K562 (cell line): Measurements from ENCODE around the gene PRKG1. TPM values are rescaled to one million over a fixed set of nuclear protein-coding genes. Genes with fewer than 3 reads are reported as not detected.

ENCODE experiments used
- ATF2 ChIP-seq: sonication (generic); formaldehyde crosslinking; IDR thresholded peaks from 2 replicates; pipeline ENCODE4 v1.8.1; 2022; ENCODE audit warnings: missing genetic modification reagents
- DACH1 ChIP-seq: fragments of 450-650 bp; IDR thresholded peaks from 2 replicates; pipeline ENCODE4 v1.6.1; 2018; ENCODE audit not compliant: partially characterized antibody
- EWSR1 ChIP-seq: fragments of 450-650 bp; IDR thresholded peaks from 2 replicates; pipeline ENCODE4 v1.6.1; 2018; ENCODE audit warnings: borderline replicate concordance, mild to moderate bottlenecking, low read depth, moderate library complexity; ENCODE audit not compliant: partially characterized antibody
- GTF3C2 ChIP-seq: IDR thresholded peaks from 3 replicates; pipeline ENCODE4 v1.6.1; 2011; ENCODE audit warnings: borderline replicate concordance, mild to moderate bottlenecking, moderate library complexity; ENCODE audit not compliant: insufficient read length; ENCODE audit errors: extremely low read depth
- REST ChIP-seq, 2 experiments: fragments of 450-650 bp; formaldehyde crosslinking in 1 of 2; IDR thresholded peaks; 2 replicates each; pipeline versions ENCODE4 v1.4.0 to v1.6.1; 2014 to 2020; ENCODE audit warnings: mild to moderate bottlenecking in 2 of 2, borderline replicate concordance in 1 of 2, low read depth in 1 of 2
- SUPT5H ChIP-seq: fragments of 450-650 bp; IDR thresholded peaks from 2 replicates; pipeline ENCODE4 v1.6.1; 2016
- ZKSCAN8 ChIP-seq: fragments of 200-800 bp; sonication (Bioruptor generic); IDR thresholded peaks from 2 replicates; pipeline ENCODE4 v1.6.1; 2016; ENCODE audit warnings: missing genetic modification characterization, missing compliant biosample characterization
- ZNF518B ChIP-seq: fragments of 250-450 bp; sonication (Bioruptor Pico); IDR thresholded peaks from 2 replicates; pipeline ENCODE4 v1.5.0; 2021; ENCODE audit warnings: mild to moderate bottlenecking, moderate library complexity
- polyA plus RNA-seq, 8 experiments: library from polyadenylated mRNA; depleted of rRNA in 4 of 8; stranded (reverse) in 5 of 8; unstranded in 3 of 8; fragments of >200 nt; fragmentation: Nextera tagmentation in 2 of 8; fragmentation: Illumina TruSeq in 1 of 8; extraction: Ambion mirVana in 2 of 8; extraction: Trizol in 1 of 8; gene quantifications; 2 replicates each; pipeline versions ENCODE4 v1.2.1 to v1.2.3, GENCODE V29; 2011 to 2014; ENCODE audit warnings: inconsistent platforms in 1 of 8, missing spikeins in 1 of 8
- total RNA-seq, 7 experiments: library from RNA; depleted of rRNA in 6 of 7; stranded (reverse); fragments of >200 nt in 6 of 7; fragmentation: Illumina TruSeq in 2 of 7; extraction: Trizol in 2 of 7; gene quantifications; 2 replicates each; pipeline versions ENCODE4 v1.2.1 to v1.2.3, GENCODE V29; 2011 to 2021; ENCODE audit warnings: low replicate concordance in 1 of 7

Gene PRKG1
- total and polyA plus RNA-seq, 9 of the 15 experiments (the other 6 are each of a cell fraction or from before 2014, with no cell fraction given): 0.22 TPM; not detected in 8

GRCh38 chr10:51667678-51668335 lies 593.5 kb downstream of the PRKG1 start (continued):
- no peak for TF ChIP-seq REST (IDR thresholded peaks at IDR 0.05; ENCODE audit: borderline replicate concordance)
- TF ChIP-seq REST (CRISPR knock-in tag; IDR thresholded peaks at IDR 0.05; ENCODE audit: low read depth): no peak
- no peak for TF ChIP-seq DACH1
- no peak for TF ChIP-seq GTF3C2
- TF ChIP-seq ATF2: no peak
- no peak for TF ChIP-seq ZNF518B (CRISPR knock-in tag)
- no peak for TF ChIP-seq EWSR1
- no peak for TF ChIP-seq ZKSCAN8
- TF ChIP-seq SUPT5H: no peak
